GM21619 (cell line): Measurements from ENCODE around the gene CIB2.
"Not testable (repeated sequence)": the region's sequence is repeated elsewhere in the genome, so short reads cannot be mapped to it uniquely, and the experiment has no call there.

Experiments
- ATAC-seq: cut with Tn5 transposase; IDR thresholded peaks from one replicate; pipeline ENCODE4 v1.9.1; 2021; ENCODE audit not compliant: unreplicated experiment

CIB2 gene

DNA sequence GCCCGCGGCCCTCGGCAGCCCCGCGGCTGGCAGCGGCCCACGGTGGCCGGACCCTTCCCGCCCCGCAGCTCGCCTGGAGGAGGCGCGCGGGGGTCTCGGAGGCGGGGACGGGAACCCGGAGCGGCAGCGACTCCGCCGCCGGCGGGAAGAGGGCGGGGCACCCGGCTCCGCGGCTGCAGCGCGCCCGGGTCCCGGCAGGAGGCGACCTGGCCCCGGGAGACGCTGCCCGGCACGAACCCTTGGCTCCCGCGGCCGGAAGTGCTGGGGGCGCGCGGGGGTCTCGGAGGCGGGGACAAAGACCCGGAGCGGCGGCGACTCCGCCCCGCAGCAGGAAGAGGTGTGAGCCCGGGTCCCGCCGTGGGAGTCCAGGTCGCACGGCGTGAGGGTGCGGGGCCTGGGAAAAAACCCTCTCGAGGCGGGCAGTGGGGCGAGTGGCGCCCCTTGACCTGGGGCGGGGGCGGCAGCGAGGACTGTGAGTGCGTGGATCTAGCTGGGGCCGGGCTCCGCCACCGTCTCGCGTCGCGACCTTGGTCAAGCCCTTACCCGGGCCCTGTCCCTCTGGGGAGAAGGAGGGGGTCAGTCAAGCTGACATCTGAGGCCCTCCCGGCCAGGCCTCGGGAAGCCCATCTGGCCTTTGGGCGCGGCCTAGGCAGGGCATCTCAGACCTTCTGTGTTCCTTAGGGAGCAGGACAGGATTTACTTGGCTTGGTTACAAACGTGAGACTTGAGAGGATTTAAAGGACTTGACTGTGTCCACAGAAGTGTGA is at the start of gene CIB2:
TSS of gene CIB2 (minus strand) at position 151 of the 767 bp plus-strand sequence. CDS start 230 bp downstream, outside the sequence.
- ATAC-seq, result peak; percentile 76

DNA sequence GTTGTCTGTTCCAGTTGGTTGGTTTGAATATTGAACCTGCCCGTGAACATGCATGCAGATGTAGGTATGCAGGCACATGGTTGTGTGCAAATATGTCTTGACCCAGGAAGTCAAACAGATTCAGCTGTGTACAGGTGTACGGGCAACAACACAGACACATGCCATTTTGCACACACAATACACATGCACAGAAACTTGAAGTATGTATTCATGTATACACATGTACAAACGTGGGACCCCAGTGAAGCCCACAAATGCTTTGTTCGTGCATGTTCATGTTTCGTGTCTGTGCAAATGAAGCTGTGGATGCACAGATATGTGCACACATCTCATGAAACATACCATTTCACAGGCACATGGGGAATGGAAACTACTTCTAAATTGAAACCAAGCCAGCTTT is 48.7 kb upstream of the CIB2 start:
- ATAC-seq, result no peak

DNA sequence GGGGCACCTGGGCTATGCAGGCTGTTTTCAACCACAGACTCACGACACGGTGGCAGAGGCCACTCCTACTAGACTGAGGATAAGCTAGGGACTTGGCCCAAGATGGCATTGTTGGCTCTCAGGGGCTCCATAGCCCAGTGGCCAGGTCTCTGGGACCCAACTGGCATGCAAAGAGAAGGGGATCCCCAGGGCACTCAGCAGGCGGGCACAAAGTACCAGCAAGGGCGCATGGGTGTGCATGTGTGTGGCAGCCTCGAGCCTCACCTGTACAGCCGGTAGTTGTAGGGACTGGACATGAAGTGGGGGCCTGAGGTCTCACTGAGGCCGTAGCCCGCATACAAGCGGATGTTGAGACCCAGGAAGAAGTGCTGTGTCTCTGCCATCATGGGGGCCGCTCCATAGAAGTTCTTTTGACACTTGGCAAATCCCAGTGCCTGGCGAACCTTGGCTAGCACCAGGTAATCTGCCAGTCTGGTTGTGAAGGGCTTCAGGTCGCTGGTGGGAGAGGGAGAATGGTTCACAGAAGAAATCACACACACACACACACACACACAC is 48.1 kb upstream of the CIB2 start:
- ATAC-seq, result no peak

DNA sequence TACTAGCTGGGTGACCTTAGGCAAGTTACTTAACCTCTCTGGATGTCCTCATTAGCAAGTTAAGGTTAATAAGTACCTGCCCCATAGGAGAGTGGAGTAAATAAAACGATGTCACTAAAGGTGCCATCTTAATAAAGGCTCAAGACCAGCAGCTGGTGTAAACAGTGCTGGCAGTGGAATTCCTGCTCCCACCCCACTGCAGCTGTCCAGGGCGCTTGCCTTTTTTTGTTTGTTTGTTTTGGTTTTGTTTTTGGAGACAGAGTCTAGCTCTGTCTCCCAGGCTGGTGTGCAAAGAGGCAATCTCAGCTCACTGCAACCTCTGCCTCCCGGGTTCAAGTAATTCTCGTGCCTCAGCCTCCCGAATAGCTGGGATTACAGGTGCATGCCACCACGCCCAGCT is 46.8 kb upstream of the CIB2 start:
- no peak for ATAC-seq

DNA sequence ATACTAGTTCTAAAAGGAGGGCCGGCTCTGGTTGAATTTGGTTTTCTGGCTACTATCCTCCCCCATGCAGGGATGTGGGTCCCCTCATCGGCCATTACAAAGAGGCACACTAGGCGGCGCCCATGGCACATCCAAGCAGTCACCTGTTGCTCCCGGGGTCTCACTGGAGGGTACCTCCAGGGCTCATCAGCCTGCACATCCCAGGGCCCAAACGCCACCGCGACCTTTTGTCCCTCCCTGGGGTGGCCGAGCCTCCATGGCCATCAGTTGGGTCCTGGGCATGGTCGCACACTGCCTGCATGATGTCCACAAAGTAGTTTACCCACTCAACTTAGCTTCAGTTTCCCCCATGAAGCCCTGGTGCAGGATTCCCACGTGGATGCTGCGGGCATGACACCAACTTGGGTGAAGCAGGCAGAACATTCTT is 46.2 kb upstream of the CIB2 start:
- ATAC-seq, result no peak

DNA sequence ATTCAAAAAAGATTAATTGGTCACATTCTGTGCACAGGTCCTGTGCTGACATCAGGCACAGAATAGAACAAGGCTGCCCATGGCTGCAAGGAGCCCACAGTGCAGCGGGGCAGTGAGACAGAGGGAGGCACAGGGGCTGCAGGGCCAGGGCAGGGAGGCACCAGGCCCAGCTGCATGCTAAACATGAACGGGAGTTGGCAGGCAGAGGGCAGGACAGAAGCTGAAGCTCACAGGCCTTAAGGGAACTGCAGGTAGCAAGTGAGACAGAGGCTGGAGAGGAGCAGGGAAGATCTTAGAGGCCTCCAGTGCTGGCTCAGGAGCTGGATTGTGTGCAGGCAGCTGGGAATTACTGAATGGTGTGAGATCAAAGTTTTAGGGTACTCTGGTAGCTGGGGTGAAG is 44.1 kb upstream of the CIB2 start:
- ATAC-seq, result no peak

DNA sequence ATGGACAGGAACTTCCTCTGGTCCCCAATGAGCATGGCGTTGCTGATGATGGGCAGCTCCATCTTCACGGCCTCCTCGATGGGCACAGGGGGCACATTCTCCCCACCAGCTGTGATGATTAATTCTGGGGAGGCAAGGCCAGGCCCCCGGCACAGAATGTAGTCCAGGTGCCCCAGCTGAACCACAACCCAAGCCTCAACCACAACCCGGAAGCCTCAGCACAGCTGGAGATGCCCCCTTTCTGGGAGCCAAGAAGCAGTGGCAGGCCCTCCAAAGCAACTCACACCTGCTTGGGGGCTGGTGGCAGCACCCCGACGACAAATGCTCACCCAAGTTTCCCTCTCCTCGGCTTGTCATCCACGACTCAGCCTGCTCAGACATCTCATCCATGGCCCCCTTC is 43.2 kb upstream of the CIB2 start:
- no peak for ATAC-seq

DNA sequence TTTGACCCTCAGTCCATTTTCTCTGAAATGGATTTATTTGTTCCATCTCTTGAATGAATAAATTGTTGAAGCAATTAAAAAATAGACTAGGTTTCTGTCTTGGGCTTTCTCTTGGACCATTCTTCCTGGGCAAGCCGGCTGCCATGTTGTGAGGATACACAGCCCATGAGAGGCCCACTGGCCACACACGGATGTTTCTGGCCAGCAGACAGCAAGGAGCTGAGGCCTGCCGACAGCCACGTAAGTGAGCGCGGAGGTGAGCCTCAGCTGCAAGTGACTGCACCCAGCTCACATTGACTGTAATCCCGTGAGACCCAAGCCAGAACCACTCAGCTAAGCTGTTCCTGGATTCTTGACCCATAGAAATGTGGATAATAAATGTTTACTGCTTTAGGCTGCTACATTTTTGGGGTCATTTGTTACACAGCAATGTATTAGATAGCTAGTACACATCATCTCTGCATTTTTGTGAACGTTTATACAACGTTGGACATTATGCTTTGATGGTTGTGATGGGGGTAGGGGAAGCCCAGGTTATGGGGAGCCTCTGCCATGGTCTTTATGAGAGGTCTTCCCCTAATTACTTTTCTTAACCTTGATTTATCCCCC is 40.7 kb upstream of the CIB2 start:
- no peak for ATAC-seq

DNA sequence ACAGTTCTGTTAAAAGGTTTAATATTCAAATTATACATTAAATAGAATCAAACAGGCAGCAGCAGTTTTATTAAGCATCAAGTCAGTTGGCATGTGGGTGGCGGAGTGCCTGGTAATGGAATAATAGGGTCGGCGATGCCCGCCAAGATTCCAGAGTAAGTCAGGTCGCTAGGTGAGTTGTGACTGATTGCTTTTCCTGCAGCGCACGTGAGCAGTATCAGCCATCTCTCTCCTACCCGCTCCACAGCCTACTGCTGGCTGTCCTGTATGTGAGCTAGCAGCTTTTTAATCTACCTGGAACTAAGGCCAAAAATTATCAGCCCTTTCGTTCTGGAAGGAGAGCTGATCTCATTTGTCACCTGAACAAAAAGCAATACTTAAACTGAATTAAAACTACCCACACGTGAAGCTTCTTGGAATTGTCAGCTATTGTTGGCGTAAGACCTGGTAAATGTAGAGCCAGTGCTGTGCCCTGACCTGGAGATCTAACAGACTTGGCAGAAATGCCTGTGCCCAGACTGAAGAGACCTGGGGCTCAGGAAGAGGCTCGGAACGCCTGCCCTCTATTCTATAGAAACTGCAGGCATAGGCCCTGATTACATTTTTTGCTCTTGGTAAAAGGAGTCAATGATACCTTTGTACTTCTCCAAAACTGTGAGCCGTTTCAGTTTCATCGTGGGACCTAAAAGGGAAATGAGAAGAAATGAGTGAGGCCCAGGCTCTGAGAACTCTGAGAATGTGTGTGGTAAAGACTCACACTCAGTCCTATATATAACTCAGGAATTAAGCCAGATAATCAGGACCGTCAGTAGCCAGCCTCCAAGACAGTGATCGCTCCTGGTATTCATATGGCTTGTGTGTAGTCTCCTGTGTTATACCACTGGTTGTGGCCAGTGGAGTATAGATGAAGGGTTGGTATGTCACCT is 39.9 kb upstream of the CIB2 start:
- peak; percentile 61 for ATAC-seq

DNA sequence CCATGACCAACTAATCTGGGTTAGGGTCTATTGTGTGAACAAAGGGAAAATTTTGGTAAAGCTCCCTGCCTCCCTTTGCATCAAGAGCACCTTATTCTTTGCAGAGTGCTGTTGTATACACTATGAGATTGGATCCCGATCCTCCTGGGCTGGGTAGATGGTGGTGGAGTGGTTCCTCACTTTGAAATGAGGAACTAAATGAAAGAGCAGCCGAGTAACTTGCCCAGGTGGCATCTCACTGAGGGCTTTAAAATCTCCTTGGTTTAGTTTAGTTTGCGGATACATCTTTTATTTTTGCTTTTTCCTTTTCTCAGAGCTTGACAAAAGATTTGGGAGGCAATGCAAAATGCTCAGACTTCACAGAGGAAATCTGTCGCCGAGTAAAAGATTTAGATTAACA is 37.4 kb upstream of the CIB2 start:
- ATAC-seq, result no peak

DNA sequence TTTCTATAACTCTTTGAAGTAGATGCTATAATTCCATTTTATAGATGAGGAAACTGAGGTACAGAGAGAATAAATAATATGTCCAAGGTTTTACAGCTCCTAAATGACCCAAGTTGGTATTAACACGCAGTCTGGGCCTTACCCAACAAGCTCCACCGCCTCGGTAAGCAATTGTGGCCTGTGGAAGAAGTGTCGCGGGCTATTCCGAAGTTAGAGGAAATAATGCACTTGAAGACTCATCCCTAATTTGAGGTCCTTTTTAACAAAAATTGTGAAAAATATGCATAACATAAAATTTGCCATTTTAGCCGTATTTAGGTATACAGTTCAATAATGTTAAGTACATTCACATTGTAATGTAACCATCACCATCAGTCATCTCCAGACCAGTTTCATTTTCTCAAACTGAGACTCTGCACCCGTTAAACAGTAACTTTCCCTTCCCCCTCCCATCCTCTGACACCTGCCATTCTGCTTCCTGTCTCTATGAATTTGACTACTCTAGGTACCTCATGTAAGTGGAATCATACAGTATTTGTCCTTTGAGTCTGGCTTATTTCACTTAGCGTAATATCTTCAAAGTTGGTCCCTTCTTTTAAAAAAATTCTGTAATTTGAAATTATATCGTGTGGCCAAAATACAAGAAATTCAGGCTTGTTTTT is 36.1 kb upstream of the CIB2 start:
- ATAC-seq, result peak; percentile 69

DNA sequence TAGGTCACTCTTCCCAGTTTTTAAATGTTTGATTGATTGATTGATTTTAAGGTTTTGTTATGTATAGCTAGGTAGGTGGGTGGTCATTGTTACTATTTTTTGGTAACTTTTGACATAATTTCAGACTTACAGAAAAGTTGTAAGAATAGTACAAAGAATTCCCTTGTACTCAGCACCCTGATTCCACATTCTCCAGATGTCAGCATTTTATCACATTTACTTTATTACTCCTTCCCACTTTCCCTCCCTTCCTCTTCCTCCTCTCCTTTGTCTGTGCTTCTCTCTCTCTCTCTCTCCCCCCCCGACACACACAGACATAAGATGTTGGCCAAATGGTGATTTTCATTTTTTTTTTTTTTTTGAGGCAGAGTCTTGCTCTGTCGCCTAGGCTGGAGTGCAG is 32.8 kb upstream of the CIB2 start:
- ATAC-seq, result no peak

DNA sequence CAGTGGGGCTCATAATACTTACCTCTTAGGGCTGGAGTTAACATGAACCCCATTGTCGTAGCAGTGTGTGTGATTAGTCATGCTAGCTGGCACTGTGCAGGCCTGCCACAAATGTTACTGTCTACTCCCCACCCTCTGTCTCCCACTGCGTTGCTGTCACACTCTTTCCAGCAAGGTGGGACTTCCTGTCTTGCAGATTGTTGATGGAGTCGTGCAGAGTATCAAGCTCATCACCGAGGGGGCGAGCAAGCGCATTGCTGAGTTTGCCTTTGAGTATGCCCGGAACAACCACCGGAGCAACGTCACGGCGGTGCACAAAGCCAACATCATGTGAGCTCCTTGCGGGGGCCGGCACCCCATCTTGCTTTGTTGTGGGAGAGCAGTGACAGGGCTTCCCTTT is 30.8 kb upstream of the CIB2 start:
- ATAC-seq, result no peak

DNA sequence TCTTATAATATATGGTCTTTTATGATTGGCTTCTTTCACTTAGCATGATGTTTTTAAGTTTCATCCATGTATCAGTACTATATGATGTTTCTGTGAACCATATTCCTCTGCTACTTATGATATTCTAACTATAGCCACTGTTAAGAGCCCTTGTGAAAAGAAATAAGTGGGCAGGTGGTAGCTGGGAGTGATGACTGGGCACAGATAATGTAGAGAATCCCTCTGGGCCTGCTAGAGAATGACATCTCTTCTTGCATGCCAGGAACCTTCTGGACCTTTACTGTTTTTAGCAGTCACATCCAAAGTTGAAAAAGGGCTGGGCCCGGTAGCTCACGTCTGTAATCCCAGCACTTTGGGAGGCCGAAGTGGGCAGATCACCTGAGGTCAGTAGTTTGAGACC is 28.1 kb upstream of the CIB2 start:
- no peak for ATAC-seq

DNA sequence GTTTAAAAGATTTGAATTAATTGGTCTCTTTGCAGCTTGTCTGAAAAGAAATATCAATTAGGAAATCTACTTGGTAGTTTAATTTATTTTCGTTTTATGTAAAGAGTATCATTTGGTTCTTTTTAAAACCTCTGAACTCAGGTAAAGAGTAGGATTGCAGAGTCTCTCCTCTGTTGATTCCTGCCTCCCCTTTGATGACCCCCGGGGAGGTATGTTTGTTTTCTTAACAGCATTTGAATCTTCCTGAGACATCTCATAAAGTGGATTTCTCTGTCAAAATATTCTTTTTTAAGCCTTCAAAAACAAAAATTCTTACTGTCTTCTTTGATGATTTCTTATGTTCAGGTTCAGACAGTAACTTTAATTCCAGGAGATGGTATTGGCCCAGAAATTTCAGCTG is 26.0 kb upstream of the CIB2 start:
- no peak for ATAC-seq

DNA sequence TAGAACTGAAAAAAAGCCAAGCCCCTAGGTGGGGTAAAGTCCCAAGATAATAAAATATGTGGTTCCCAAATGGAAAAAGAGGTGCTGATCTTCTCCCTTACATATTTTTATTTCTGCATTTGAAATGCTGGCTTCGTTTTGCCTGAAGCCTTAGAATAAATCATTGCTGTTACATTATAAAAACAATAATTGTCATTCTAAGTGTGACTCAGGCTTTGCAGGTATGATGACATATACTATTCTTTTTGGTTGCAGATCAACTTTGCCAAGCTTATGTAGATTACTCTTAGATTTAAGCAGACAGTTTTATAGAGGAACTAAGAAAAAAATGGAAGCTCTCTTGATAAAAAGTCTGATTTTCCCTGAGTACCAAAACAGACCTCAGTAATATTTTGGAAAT is 25.4 kb upstream of the CIB2 start:
- ATAC-seq, result no peak

DNA sequence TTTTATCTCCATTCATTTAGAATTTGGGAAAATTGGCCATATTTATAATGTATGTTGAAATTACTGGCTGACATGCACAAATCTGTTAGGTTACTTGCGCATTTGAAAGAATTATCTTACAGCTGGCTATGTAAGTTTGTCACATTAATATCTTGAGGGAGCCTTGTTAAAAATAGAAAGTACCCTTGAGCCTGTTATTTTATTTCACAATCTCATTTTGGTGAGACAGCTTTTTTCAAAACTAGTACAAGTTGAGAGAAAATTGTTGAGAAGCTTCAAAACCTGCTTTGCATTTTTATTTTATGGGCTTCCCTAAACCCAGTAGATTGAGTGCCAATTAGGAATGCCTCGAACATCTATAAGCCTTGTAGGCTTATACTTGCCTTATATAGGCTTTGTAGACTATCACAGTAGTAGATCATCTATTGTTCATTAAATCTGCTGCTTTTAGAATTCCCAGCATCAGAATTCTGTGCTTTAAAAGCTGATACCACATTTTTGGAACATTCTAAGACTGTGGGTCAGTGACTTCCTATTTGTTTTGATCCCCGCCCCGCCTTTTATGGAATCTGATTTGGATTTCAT is 24.2 kb upstream of the CIB2 start:
- no peak for ATAC-seq

DNA sequence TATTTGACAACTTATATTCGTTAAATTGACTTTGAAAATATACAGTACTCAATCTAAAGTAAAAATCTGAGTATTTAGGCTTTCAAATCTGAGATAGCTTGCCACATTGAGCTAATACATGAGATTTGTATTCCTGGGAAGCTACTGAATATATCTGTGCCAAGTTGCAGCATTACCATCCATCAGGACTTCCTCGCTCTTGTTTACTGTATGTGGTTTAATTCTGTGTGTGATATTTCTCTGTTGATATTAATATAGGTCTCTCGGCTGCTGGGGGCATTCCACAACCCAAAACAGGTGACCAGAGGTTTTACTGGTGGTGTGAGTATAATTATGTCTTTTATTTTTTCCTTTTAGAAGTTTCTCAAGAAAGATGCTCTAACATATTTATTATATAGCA is 23.7 kb upstream of the CIB2 start:
- ATAC-seq, result no peak

DNA sequence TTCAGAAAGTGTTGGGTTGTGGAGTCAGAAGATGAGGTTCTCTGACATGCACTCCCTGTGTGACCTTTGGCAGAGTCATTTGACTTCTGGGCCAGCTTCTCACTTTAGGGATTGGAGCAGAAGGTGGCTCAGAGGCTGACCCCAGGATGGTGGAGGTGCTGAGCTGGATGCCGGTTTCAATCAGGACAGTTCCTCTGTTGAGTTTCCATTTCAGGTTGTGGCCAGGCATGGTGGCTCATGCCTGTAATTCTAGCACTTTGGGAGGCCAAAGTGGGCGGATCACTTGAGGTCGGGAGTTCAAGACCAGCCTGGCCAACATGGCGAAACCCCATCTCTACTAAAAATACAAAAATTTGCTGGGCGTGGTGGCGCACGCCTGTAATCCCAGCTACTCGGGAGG is 19.8 kb upstream of the CIB2 start:
- not testable (repeated sequence) for ATAC-seq
